Endothelial cell of coronary artery (primary cell): Measurements from ENCODE around the gene IRX3. TPM values are rescaled to one million over a fixed set of nuclear protein-coding genes. Genes with fewer than 3 reads are reported as not detected.

ENCODE experiments used
- total RNA-seq: library from RNA; depleted of rRNA; stranded (reverse); fragments of >200 nt; gene quantifications from 2 replicates; pipeline ENCODE4 v1.2.3, GENCODE V29; 2014

Gene IRX3
- total RNA-seq: 1.2 TPM in 1 of 2 replicates, not detected in the other

GRCh38 chr16:54286366-54287130 lies at the start of gene IRX3:
IRX3 (minus strand) TSS chr16:54286787; CDS start chr16:54286050, 737 bp downstream.

